K562 (cell line): Measurements from ENCODE around the gene SLC25A45. TPM values are rescaled to one million over a fixed set of nuclear protein-coding genes. Genes with fewer than 3 reads are reported as not detected.

Experiments
- CHD1 ChIP-seq: fragments of 200-600 bp; sonication (generic); IDR thresholded peaks from one replicate; pipeline ENCODE4 v1.6.1; 2012; ENCODE audit warnings: mild to moderate bottlenecking, moderate library complexity, low read length, inconsistent platforms
- DEAF1 ChIP-seq: fragments of 450-650 bp; formaldehyde crosslinking; IDR thresholded peaks from 2 replicates; pipeline ENCODE4 v1.4.0; 2020; ENCODE audit warnings: mild to moderate bottlenecking, moderate library complexity
- ERF ChIP-seq: fragments of 450-650 bp; formaldehyde crosslinking; IDR thresholded peaks from 2 replicates; pipeline ENCODE4 v1.4.0; 2020; ENCODE audit warnings: mild to moderate bottlenecking, mixed read lengths
- FOXJ2 ChIP-seq: fragments of 200-800 bp; sonication (Bioruptor generic); IDR thresholded peaks from 2 replicates; pipeline ENCODE4 v1.6.1; 2016; ENCODE audit warnings: missing genetic modification characterization, missing compliant biosample characterization
- MCM7 ChIP-seq, 2 experiments: fragments of 450-650 bp; IDR thresholded peaks; 2 replicates each; pipeline ENCODE4 v1.6.1; 2016 to 2018
- MYC ChIP-seq, 2 experiments: fragments of 250-450 bp in 1 of 2; sonication (Bioruptor Pico) in 1 of 2; IDR thresholded peaks; 2 replicates each; pipeline versions ENCODE4 v1.5.1 to v1.6.1; 2012 to 2021; ENCODE audit warnings: low read depth in 2 of 2, borderline replicate concordance in 1 of 2, improper control_type of control experiment in 1 of 2, low read length in 1 of 2, mild to moderate bottlenecking in 1 of 2, moderate library complexity in 1 of 2
- NONO ChIP-seq, 2 experiments: fragments of 200-400 bp in 1 of 2; fragments of 450-650 bp in 1 of 2; formaldehyde crosslinking in 1 of 2; IDR thresholded peaks; 2 replicates each; pipeline ENCODE4 v1.6.1; 2017; ENCODE audit warnings: low read depth in 2 of 2, mild to moderate bottlenecking in 2 of 2, moderate library complexity in 2 of 2, low read length in 1 of 2
- REST ChIP-seq, 2 experiments: fragments of 450-650 bp; formaldehyde crosslinking in 1 of 2; IDR thresholded peaks; 2 replicates each; pipeline versions ENCODE4 v1.4.0 to v1.6.1; 2014 to 2020; ENCODE audit warnings: mild to moderate bottlenecking in 2 of 2, borderline replicate concordance in 1 of 2, low read depth in 1 of 2
- SAP30 ChIP-seq: fragments of 200-600 bp; sonication (generic); IDR thresholded peaks from 2 replicates; pipeline ENCODE4 v1.6.1; 2012; ENCODE audit warnings: borderline replicate concordance, low read depth, mild to moderate bottlenecking, moderate library complexity, low read length, control low read depth, inconsistent platforms; ENCODE audit not compliant: insufficient read depth, poor library complexity, severe bottlenecking
- SNRNP70 ChIP-seq: fragments of 200-400 bp; formaldehyde crosslinking; optimal IDR thresholded peaks from 2 replicates; pipeline ENCODE3; 2017; ENCODE audit warnings: low read depth, low read length
- ZNF695 ChIP-seq: fragments of 450-650 bp; formaldehyde crosslinking; IDR thresholded peaks from 2 replicates; pipeline ENCODE4 v1.4.0; 2020; ENCODE audit warnings: mild to moderate bottlenecking, moderate library complexity
- ZNF740 ChIP-seq, 3 experiments: fragments of 200-800 bp in 1 of 3; sonication (Bioruptor generic) in 1 of 3; sonication (generic) in 1 of 3; formaldehyde crosslinking in 1 of 3; IDR thresholded peaks; 2 replicates each; pipeline versions ENCODE4 v1.6.1 to v1.8.0; 2016 to 2022; ENCODE audit warnings: mild to moderate bottlenecking in 2 of 3, missing compliant biosample characterization in 2 of 3, missing genetic modification characterization in 2 of 3, missing genetic modification reagents in 1 of 3
- polyA plus RNA-seq, 8 experiments: library from polyadenylated mRNA; depleted of rRNA in 4 of 8; stranded (reverse) in 5 of 8; unstranded in 3 of 8; fragments of >200 nt; fragmentation: Nextera tagmentation in 2 of 8; fragmentation: Illumina TruSeq in 1 of 8; extraction: Ambion mirVana in 2 of 8; extraction: Trizol in 1 of 8; gene quantifications; 2 replicates each; pipeline versions ENCODE4 v1.2.1 to v1.2.3, GENCODE V29; 2011 to 2014; ENCODE audit warnings: inconsistent platforms in 1 of 8, missing spikeins in 1 of 8
- total RNA-seq, 7 experiments: library from RNA; depleted of rRNA in 6 of 7; stranded (reverse); fragments of >200 nt in 6 of 7; fragmentation: Illumina TruSeq in 2 of 7; extraction: Trizol in 2 of 7; gene quantifications; 2 replicates each; pipeline versions ENCODE4 v1.2.1 to v1.2.3, GENCODE V29; 2011 to 2021; ENCODE audit warnings: low replicate concordance in 1 of 7
- TF ChIP-seq, protein P1 (sequence below): sonication (generic); formaldehyde crosslinking; IDR thresholded peaks from 2 replicates; pipeline ENCODE4 v1.8.0; 2022; ENCODE audit warnings: mild to moderate bottlenecking, missing genetic modification reagents

The SLC25A45 gene
- total and polyA plus RNA-seq, 9 of the 15 experiments (the other 6 are each of a cell fraction or from before 2014, with no cell fraction given): 0.15 to 2.3 (median 0.68) TPM

DNA sequence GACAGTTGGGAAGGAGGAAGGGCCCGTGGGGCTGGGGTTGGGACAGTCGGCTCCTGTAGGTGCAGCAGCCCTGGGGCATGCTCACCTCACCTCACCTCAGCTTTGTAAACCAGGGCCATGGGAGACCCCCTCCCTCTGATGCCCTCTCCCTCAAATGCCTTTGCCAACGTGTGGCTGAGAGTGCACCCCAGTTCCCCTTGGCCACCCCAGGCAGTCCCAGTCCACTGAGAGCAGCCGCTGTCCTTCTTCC is 35.9 kb upstream of the SLC25A45 start (continued):
- TF ChIP-seq MYC (IDR thresholded peaks at IDR 0.05; ENCODE audit: low read depth, low read length) (no peak), MYC (CRISPR knock-in tag; IDR thresholded peaks at IDR 0.05; ENCODE audit: borderline replicate concordance, low read depth) (peak; percentile 13; the same call in 1 of the 2 replicates), ZNF740 (CRISPR knock-in tag; IDR thresholded peaks at IDR 0.05) (no peak; the same call in 1 of the 2 replicates), ZNF740 (tag; IDR thresholded peaks at IDR 0.05) (peak in 1 of 2 experiments; percentile 17; a peak in 1 of 4 replicates), DEAF1 (CRISPR knock-in tag) (0 out of 2 replicates have a peak, but pooled peaks have one; percentile 1), REST (IDR thresholded peaks at IDR 0.05; ENCODE audit: borderline replicate concordance) (no peak), REST (CRISPR knock-in tag; IDR thresholded peaks at IDR 0.05; ENCODE audit: low read depth) (peak; percentile 68; the same call in 1 of the 2 replicates), ERF (CRISPR knock-in tag) (peak; percentile 30), SNRNP70 (no peak), FOXJ2 (tag) (no peak), ZNF695 (CRISPR knock-in tag) (0 out of 2 replicates have a peak, but pooled peaks have one; percentile 52), MCM7 (IDR thresholded peaks at IDR 0.05) (0 out of 4 replicates have a peak, but pooled peaks of 1 of the 2 experiments have one; percentile 6), SAP30 (peak; percentile 31), CHD1 (peak; percentile 98), NONO (IDR thresholded peaks at IDR 0.05; ENCODE audit: low read depth in 2 of 2, low read length in 1 of 2) (no peak)
- TF ChIP-seq, protein P1, sequence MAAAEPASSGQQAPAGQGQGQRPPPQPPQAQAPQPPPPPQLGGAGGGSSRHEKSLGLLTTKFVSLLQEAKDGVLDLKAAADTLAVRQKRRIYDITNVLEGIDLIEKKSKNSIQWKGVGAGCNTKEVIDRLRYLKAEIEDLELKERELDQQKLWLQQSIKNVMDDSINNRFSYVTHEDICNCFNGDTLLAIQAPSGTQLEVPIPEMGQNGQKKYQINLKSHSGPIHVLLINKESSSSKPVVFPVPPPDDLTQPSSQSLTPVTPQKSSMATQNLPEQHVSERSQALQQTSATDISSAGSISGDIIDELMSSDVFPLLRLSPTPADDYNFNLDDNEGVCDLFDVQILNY (CRISPR knock-in tag): no peak
